ENCODE measurements around the gene MAPK4.
A peak's percentile ranks its signal among the peaks of the same experiment; 100 is the strongest.
"Not testable (repeated sequence)": the region's sequence is repeated elsewhere in the genome, so short reads cannot be mapped to it uniquely, and the experiment has no call there.

The MAPK4 gene

DNA sequence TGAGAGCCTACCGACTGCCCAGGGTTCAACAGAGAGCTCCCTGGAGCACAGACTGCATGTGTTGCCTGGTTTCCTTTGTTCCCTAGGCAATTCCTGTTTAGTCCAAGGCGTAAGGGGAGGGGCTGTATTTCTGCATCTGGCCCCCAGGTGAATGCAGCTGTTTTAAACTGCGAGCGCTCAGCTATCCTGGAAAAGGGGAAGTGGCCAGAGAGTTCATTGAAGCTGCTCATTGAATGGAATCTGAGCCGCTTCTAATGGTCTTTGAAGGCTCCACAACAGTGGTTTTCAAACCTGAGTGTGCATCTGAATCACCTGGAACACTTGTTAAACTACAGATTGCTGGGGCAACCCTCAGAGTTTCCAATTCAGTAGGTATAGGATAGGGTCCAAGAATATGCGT is 18.1 kb downstream of the MAPK4 start:
- no peak for DNase-seq

DNA sequence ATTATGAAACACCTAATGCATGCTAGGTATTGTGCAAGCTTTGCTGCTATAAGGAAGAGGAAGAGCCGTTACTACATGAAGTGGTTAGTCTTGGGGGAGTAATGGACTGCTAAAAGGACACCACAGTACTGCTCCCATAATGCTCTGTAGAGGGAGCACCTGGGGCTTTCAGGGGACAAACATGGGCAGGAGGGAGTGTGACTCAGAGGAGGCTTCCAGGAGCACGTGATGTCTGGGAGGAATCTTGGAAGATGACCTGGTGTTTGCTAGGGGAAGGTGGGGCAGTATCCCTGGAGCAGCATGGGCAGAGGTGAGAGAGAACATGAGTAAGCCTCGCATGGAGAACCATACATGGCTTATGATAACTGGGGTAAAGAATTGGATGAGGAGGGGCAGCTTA is 18.8 kb downstream of the MAPK4 start:
- no peak for DNase-seq

DNA sequence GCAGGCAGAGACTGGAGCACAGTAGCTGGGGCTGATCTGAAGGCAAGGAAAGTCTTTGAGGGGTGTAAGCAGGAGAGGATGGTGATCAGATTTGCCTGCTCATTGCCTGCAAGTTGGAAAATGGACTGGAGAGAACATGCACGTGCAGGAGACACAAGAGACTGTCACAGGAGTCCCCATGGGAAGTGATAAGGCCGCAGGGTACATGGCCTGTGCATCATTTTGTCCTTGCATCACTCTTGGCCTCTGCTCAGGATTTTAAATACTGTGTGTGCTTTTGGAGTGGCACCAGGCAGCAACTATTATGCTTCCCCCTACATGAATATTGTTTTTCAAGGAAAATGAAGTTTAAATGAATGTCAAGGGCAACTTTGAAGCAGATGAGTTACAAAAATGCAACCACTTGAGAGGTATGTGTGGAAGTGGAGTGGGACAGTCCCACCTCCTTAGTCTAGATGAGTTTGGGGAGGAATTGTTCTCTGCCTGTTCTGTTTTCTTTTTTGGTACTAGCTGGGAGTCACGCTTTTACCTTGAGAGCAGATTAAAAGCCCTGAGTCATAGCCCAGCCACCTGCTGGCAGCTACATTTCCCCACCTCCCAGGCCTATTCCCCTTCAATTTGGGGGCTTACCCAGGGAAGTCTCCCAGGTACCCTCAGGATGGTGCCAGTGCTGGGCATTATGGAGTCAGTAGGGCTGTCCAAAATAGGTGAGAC is 19.3 kb downstream of the MAPK4 start:
- DNase-seq: no peak

DNA sequence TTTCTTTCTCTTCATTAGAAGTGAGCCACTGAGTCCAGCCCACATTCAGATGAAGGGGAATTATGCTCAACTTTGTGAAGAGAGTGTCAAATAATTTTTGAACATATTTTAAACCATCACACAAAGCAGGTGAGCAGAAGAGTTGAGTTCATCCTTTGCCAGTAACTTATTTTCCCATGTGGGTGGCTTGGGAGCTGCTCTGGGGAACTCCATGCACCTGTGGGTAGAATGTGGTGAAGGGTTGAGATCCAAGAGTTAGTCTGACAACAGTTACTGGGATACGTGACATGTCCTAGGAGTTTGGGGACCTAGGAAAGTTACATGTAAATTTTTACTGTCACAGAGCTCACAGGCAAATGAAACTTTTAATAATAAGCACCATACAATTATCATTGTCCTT is 21.6 kb downstream of the MAPK4 start:
- no peak for DNase-seq

DNA sequence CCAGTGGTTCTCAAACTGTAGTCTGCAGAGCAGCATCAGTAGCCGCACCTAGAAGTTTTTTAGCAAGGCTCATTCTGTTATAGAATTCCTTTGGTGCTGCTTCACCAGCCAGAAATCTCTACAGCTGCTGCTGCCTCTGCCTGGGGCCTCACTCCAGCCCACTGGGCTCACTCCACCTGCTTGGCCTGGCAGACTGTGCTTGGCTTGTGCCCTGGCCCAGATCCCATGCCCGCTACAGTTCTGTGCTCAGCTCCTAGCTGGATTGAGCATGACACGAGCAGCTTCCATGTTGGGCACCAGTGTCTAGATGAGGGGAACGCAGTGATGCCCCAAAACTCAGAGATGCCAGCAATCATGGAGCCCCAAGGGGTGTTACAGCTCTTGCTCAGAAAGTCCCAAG is 22.6 kb downstream of the MAPK4 start:
- no peak for DNase-seq

DNA sequence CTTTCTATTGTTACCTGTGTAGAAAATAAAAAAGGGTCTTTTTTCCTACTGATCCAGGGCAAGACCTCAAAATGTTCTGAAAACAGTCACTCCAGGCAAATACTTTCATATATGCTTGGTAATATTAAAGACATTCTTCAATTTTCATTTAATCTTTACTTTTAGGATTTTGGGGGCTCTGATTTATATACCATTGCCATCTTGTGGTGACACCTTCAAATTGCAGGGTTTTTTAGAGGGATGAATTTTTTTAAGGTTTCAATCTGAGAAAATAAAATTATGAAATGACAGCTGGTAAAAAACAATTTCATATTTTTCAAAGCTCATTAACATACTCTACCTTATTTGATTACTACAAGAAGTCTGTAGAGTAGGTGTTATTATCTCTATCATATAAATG is 26.8 kb downstream of the MAPK4 start:
- no peak for DNase-seq

DNA sequence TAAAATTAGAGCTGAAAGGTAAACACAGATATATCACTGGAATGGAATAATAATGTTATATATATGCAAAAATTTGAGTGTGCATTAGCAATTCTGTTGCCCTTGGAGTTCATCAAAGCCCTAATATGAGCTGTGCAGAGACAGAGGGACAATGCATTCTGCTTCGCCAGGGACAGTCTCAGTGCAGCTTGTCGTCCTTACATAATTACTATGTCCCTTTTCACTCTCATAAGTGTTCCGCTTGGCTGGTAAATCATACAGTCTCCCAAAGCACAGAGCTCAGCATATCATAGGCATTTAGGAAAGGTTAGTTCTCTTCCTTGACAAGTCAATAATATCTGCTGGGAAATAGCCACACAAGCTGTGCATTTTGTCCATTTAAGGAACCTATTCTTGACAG is 30.7 kb downstream of the MAPK4 start:
- peak; percentile 75 for DNase-seq

DNA sequence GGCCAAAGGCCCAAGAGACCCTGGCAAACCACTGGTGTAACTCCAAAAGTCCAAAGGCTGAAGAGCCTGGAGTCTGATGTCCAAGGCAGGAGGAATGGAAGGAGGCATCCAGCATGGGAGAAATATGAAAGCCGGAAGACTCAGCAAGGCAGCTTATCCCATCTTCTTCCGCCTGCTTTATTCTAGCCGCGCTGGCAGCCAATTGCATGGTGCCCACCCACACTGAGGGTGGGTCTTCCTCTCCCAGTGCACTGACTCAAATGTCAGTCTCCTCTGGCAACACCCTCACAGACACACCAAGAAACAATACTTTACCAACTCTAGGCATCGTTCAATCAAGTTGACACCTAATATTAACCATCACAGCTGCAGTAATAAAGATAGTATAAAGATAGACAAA is 34.1 kb downstream of the MAPK4 start:
- DNase-seq: no peak

DNA sequence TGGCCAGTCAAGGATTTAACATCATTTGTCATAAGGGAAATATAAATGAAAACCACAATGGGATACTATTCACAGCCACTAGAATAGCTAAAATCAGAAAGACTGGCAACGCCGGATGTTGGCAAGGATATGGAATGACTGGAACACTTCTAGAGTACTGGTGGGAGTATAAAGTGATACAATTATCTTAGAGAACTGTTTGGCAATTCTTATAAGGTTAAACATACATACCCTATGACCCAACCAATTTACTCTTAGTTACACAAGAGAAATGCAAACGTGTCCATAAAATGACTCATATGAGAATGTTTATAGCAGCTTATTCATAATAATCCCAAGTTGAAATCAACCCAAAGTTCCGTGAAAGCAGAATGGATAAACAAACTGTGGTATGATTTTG is 35.1 kb downstream of the MAPK4 start:
- no peak for DNase-seq

DNA sequence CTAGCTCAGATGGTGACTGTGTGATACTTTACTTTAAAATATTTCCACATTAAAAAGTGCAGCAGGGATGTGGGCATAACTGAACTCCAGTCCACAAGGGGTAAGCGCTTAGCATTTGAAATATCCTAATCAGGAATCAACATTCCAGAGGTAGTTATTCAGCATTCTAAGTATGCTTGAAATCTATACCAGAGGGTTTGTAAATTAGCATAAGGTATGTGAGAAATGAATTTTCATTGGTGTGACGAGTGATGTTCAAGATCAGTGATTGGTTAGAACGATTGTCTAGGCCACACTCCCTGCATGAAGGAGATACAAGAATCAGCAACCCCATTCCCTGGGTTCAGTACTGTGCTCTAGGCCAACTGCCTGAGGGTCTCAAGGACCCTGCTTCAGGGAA is 42.6 kb downstream of the MAPK4 start:
- DNase-seq: no peak

DNA sequence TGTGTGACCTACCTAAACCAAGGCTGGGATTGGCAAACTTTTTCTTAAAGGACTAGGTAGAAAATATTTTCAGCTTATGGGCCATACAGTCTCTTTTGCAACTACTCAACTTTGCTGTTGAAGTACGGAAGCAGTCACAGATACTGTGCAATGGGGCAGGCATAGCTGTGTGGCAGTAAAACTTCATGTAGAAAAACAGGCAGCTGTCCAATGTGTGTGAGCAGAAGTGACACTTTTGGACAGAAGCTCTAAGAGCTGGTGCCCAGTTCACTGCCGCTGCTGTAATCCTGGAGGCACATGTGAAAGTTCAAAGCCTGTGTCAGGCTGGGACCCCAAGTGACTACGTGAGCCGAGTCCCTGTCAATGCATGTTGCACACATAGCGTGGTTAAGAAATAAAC is 46.7 kb downstream of the MAPK4 start:
- DNase-seq: no peak

DNA sequence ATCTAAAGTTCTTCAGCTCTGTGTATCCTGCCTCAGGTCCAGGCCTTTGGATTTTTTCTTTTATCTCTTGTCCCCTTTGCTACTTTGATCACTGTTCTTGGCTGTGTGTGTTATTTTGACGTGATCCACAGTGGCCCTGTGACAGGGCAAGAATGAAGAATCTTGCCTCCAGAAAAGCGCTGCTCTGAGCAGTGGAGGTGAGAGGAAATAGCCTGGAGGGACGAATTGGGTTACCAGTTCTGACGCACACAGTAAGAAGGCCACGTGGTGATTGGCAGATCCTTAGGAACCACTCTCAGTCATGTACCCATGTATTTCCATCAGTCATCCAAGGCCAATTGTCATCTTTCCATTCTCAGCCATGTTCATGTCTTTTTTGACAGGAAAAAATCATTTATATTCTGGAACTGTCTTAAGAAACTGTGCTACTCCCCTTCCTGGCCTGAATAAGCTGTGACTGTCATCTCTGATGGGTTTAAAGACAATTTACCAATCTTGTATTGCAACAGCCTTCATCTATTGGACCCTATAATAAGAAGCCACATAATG is 47.6 kb downstream of the MAPK4 start:
- no peak for DNase-seq

DNA sequence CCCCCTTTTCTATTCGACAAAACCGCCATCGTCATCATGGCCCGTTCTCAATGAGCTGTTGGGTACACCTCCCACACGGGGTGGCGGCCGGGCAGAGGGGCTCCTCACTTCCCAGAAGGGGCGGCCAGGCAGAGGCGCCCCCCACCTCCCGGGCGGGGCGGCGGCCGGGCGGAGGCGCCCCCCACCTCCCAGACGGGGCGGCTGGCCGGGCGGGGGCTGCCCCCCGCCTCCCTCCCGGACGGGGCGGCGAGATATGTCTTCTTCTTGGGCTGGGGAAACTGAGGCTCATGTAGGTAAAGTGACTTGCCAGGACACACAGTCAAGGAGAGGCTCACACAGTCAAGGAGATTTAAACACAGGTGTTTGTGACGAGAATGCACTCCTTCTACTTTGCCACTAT is 49.3 kb downstream of the MAPK4 start:
- not testable (repeated sequence) for DNase-seq

DNA sequence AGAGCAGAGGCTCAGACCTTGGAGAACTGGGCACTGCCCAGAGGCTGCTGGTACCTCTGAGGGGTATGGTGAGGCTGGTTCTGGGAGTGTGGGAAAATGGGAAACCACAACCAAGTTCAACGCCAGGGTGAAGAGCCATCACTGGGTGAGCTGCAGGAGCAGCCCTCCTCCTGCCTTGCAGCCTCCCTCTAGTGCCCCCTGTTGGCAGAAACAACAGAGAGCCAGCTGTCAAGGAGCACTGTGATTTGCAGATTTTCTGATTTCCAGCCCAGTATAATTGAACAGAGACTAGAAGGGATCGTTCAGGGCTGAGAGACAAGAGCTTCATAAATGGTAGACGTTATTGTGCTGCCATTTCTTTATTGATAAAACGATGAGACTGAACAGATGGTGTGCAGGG is 50.5 kb downstream of the MAPK4 start:
- DNase-seq: no peak

DNA sequence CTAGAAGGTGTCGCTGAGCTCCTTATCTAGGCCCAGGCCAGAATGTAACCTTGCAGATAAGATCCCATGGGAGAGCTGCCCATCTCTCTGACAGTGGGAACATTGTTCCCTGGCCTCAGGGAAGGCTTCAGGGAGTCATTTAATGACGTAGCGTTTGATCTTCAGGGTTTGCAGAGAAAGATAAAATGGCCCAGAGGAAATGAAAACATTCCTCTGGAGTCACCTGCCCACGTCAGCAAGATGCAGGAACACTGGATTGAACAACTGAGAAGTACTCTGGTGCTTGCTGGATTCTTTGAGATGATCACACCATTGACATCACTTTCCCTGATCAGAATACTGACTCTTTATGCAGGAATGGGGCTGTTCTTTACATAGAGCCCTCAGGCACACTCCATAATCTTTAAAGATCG is 51.6 kb downstream of the MAPK4 start:
- no peak for DNase-seq

DNA sequence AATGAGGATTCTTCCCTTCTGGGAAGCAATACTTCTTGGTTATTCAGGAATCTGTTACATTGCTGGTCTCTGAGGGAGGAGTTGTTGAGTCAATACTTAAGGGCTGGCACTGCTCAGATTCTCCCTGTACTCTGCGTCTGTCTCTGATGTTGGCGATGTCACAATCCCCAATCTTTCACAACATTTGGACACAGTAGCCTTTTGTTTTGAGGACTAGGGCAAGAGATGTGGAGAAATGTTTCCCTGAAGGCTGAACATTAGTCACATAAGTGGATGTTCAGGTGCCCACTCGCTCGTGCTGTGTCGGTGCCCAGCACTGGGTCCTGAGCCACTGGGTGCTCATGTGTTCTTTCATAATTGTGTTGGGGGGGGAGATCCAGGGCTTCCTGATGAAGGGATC is 55.0 kb downstream of the MAPK4 start:
- no peak for DNase-seq

DNA sequence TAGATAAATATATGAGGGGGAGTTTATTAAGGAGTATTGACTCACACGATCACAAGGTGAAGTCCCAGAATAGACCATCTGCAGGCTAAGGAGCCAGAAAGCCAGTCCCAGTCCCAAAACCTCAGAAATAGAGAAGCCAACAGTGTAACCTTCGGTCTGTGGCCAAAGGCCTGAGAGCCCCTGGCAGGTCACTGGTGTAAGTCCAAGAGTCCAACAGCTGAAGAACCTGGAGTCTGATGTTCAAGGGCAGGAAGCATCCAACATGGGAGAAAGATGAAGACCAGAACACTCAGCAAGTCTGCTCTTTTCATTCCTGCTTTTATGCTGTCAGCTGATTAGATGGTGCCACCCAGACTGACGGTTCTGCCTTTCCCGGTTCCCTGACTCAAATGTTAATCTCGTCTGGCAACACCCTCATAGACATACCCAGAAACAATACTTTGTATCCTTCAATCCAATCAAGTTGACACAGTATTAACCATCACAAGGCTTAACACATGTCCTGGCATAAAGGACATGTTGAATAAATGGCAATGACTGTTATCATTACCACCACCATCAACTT is 56.7 kb downstream of the MAPK4 start:
- no peak for DNase-seq

DNA sequence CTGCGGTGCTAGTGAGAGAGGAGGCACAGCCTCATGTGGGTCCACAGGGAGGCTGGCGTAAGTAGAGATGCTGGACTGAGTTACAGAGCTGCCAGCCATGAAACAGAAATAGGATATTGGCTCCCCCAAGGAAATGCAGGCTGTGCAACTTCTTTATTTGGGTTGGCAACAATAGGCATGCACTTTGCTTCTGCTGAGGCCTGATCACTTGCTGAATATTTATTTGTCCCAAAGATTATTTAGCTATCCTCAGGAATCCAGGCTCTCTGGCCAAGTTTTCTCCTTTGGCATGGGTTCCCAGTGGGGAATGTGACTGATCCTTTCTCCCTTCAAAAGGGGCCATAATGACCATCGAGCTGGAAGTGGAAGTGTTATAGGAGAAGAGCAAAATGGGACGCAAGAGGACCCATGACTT is 60.0 kb downstream of the MAPK4 start:
- DNase-seq: no peak

DNA sequence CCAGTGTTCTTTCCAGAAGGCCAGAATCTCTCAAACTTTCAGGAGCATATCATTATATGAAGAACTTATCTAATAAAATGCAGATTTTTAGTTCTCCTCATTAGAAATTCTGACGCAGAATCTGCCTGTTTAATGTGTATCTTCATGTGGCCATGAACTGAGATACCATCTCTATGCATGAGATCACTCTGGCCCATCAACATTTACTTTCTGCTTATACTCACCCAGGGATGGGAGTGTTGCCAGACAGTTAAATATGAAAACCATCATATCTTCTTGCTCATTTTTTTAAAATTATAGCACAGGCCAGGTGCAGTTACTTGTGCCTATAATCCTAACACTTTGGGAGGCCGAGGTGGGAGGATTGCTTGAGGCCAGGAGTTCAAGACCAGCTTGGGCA is 60.4 kb downstream of the MAPK4 start:
- no peak for DNase-seq

DNA sequence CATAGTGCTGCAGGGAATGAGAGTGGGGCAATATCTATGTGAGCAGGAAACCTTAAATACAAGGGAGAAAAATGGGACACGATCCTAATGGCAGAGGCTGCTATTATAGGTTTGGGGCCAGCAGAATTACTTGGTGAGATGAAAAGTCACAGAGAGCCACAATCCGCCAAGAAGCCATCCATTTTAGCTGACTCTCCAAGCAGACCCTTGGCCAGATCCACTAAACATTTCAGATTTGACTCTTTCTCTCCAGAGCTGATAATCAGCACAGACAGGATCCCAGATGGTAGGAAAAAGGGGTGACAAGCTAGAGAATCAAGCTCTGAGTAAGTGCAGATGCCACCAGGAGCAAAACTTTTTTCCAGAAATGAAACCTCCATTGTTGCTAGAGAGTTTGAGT is 61.5 kb downstream of the MAPK4 start:
- no peak for DNase-seq

DNA sequence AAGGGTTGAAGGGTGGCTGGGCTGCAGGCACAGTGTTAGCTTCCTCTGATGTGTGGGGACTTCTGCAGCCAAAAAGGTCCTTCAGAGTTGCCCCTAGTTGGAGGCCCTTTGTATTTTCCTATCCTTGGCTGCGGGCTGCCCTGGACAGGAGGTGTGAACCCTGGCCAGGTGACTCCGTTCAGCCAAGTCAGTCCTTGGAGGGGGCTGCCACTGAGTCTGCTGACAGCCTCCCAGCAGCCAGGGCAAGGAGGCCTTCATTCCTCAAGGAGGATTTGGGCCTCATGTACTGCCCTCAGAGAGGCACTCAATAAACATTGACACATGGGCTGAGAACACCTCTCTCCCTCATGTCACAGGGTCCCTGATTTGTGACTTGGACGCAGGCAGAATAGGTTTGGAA is 62.4 kb downstream of the MAPK4 start:
- DNase-seq: no peak

DNA sequence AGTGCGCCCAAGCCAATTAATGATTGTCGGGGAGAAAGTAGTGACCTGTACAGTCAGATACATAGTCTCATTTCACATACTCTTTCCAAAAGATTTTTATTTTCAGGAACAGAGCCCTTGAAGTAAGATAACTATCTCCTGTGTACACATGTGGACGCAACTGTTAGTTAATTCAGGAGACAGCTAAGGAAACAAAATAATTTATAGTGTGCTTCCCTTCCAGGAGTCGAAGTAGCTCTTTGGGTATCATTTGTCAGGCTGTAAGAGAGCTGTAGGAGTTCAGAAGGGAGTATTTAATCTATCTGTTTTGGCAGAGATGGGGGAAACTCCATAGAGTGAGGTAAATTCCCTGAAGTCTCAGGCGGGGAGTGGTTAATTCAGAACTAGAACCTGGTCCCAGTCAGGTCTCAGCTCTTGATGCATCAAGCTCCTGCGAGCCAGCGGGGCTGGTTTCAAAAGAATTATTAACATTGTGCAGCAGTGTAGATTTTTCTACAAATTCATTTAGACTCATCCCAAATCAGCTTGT is 63.0 kb downstream of the MAPK4 start:
- no peak for DNase-seq

DNA sequence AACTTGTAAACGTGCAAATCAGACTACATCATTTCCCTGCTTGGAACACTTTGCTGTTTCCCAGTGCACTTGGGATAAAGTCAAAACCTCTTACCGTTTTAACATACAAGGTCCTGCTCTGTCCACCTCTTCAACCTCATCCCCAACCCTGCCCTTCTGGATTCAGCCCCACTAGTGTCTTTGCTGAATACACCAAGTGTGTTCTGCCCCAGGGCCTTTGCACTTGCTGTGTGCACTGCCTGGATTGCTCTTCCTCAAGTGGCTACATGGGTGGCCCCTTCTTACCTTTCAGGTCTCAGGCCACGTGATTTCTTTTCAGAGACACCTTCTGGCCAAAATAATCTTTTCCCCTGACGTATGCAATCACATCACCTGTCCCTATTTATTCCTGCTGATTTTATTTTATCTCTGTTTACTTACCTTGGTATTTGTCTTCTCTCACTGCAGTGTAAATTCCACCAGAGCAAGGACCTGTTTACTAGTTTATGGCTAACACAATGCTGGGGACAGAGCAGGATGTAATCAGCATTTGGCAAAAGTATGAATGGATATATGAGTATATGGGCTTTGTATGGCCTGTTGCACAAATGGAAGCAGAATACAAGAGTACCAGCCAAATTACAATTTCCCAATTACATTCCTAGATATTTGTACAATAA is 63.9 kb downstream of the MAPK4 start:
- no peak for DNase-seq

DNA sequence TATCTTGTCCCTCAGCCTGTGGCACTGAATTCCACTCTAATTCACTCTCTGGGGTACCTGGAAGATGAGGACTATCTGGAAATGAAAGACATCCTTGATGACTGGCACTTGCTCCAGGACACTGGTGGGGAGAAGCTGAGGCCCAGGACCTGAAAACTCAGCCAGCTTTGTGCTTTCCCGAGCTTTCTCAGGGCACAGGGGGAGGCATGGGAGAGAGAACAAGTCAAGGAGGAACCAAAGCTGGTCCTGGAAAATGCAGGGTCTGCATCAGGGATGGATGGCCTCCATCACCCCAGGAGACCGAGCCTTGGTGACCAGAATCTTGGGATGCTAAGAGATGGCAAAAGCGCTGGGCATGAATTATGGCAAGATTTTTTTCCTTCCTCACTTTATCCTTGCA is 65.1 kb downstream of the MAPK4 start:
- DNase-seq: no peak
